Calu3 (cell line): ENCODE data around the gene CCDC183. TPM values are rescaled to one million over a fixed set of nuclear protein-coding genes. Genes with fewer than 3 reads are reported as not detected.

Experiments used
- BruUV-seq: library from RNA; stranded (reverse); fragments of 400-500 nt; replicated peaks from 2 replicates; lab custom pipeline; 2021; lab: Mats Ljungman, UMichigan
- CTCF ChIA-PET: fragments of 300-600 bp; sonication (Branson Sonifier 250); formaldehyde crosslinking; loops from one replicate; lab custom pipeline; 2022; ENCODE audit warnings: antibody characterized with exemption; lab: Charles Lee
- DNase-seq: peaks from one replicate; pipeline ENCODE4 v3.0.0; 2022
- H3K27ac Mint-ChIP-seq: one replicate; pipeline ENCODE4 v1.8.0; 2022; ENCODE audit warnings: mixed read lengths; ENCODE audit not compliant: unreplicated experiment
- H3K27me3 Mint-ChIP-seq: one replicate; pipeline ENCODE4 v1.8.0; 2022; ENCODE audit warnings: mixed read lengths; ENCODE audit not compliant: unreplicated experiment
- H3K36me3 Mint-ChIP-seq: one replicate; pipeline ENCODE4 v1.8.0; 2022; ENCODE audit warnings: mild to moderate bottlenecking, moderate library complexity, mixed read lengths; ENCODE audit not compliant: insufficient read depth, unreplicated experiment
- H3K4me1 Mint-ChIP-seq: one replicate; pipeline ENCODE4 v1.8.0; 2022; ENCODE audit warnings: mild to moderate bottlenecking, low read depth, mixed read lengths; ENCODE audit not compliant: unreplicated experiment
- H3K4me3 Mint-ChIP-seq: one replicate; pipeline ENCODE4 v1.8.0; 2022; ENCODE audit warnings: mild to moderate bottlenecking, low read depth, moderate library complexity, mixed read lengths; ENCODE audit not compliant: unreplicated experiment
- H3K9me3 Mint-ChIP-seq: one replicate; pipeline ENCODE4 v1.8.0; 2022; ENCODE audit warnings: low read depth, mixed read lengths; ENCODE audit not compliant: unreplicated experiment
- CTCF ChIP-seq: fragments of 200-600 bp; IDR thresholded peaks from one replicate; pipeline ENCODE4 v1.8.0; 2022; ENCODE audit warnings: antibody characterized with exemption; ENCODE audit not compliant: unreplicated experiment
- intact Hi-C: fragments of 100-400 bp; cut with micrococcal nuclease; formaldehyde crosslinking; loops from one replicate; pipeline ENCODE4 v1.10.0; 2022; ENCODE audit not compliant: unreplicated experiment
- total RNA-seq: library from RNA; stranded (reverse); gene quantifications from 2 replicates; pipeline ENCODE4 v1.2.3, GENCODE V29; 2022

Gene CCDC183
- total RNA-seq, 1 experiment from 2014 or later = 0.38 TPM

DNA sequence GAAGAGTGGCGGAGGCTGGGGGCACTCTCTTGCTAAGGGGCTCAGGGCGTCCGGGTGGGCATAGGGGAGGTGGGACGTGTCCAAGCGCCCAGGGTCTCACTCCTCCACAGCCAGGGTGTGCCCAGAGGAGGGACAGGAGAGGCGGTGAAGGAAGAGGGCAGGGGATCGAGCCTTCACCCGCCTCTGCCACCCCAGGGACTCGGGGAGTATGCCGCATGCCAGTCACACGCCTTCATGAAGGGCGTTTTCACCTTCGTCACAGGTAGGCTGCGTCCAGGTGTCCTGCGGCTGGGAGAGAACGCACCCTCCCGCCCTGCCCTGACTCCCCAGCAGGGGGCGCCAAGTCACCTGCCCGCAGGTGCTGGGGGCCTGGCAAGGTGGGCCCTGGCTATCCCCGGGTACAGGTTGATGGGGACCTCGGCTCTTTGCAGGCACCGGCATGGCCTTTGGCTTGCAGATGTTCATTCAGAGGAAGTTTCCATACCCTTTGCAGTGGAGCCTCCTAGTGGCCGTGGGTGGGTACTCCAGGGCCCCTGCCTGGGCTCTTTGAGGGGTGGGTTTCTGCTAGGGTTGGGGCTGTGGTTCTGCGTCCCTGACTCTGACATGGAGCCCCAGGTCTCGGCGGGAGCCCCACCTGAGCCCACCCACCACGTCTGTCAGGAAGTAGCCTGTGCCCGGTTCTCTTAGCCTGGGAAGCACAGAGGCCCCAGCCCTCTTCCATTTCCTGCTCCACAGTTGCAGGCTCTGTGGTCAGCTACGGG, 4.4 kb upstream of the CCDC183 start:
- Mint-ChIP-seq H3K9me3 (no peaks in the 10 kb centered on the region), H3K4me3 (peak overlapping the region; percentile 72), H3K27me3 (peaks cover 12% of the 10 kb centered on the region), H3K36me3 (peaks cover 36% of the 10 kb centered on the region), H3K4me1 (peaks cover 25% of the 10 kb centered on the region), H3K27ac (peak overlapping the region; percentile 52)
- peak; percentile 64 for DNase-seq
- intact Hi-C loops = no loop called here
- BruUV-seq = TSS peak; percentile 26
- CTCF ChIA-PET = no interaction called here
- TF ChIP-seq CTCF = peak; percentile 98

GRCh38 chr9:136792321-136793085, 3.6 kb upstream of the CCDC183 start:
- Mint-ChIP-seq H3K36me3 (peaks cover 36% of the 10 kb centered on the region), H3K27ac (no peak overlapping the region), H3K9me3 (no peaks in the 10 kb centered on the region), H3K4me3 (peak overlapping the region; percentile 72), H3K27me3 (peaks cover 12% of the 10 kb centered on the region), H3K4me1 (peaks cover 21% of the 10 kb centered on the region)
- BruUV-seq = no TSS peak
- no peak for DNase-seq
- intact Hi-C loops = no loop called here
- TF ChIP-seq CTCF = no peak
- CTCF ChIA-PET = no interaction called here

DNA sequence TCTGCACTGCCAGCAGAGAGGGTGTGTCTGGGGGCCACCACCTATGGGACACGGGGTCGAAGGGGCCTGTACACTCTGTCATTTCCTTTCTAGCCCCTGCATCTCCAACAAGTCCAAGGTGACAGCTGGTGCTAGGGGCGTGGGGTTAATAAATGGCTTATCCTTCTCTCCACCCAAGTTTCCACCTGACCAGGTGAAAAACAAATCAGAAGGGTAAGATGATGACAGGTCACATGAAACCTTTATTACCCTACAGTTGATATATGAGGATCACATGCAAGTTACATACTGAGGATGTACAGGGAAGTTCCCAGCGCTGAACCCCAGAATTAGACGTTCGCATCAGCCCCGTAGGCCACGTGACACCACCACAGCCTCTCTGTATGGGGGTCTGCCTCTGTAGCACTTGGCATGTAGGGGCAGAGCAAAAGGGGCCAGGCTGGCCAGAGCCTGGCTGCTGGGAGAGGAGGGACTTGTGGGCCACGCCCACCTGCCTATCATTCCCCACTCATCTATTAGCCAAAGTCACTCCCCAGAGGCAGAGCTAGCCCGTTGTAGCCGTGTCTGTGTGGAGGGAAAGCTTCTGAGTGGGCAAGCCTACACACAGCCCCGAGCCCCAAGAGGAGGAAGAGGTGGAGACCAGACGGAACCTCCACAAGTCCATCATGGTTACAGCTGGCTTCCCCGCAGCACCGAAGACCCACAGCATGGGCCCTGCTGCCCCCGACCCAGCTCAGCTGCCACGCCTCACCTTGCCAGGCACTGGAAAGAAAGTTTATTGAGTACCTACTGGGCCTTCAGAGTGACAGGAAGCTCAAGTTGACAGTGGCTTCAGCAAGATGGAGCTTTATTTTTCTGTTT, 2.8 kb upstream of the CCDC183 start:
- Mint-ChIP-seq H3K27ac (no peak overlapping the region), H3K27me3 (peaks cover 12% of the 10 kb centered on the region), H3K9me3 (no peaks in the 10 kb centered on the region), H3K36me3 (peaks cover 31% of the 10 kb centered on the region), H3K4me3 (no peak overlapping the region), H3K4me1 (peaks cover 13% of the 10 kb centered on the region)
- no peak for TF ChIP-seq CTCF
- CTCF ChIA-PET = interaction anchor here (0.7 kb wide), 1 partner anchor 151 kb away, joined by 3 read pairs; the partner anchor contains the start of gene FBXW5
- no peak for DNase-seq
- intact Hi-C loops = no loop called here
- BruUV-seq = no TSS peak
